ENCODE measurements around the gene C18orf63.
"Not testable (repeated sequence)": the region's sequence is repeated elsewhere in the genome, so short reads cannot be mapped to it uniquely, and the experiment has no call there.

Gene C18orf63

GRCh38 chr18:74315464-74316256 lies at the start of gene C18orf63:
C18orf63 (plus strand) TSS chr18:74315839; CDS start chr18:74317866, 2,027 bp downstream.
- DNase-seq (ENCODE audit: low spot score): no peak

- no peak for DNase-seq (ENCODE audit: low spot score)
Observed at GRCh38 chr18:74266161-74266560, 49.5 kb upstream of the C18orf63 start.

- DNase-seq (ENCODE audit: low spot score): no peak
Observed at GRCh38 chr18:74268175-74268574, 47.5 kb upstream of the C18orf63 start.

GRCh38 chr18:74268933-74269620 lies 46.6 kb upstream of the C18orf63 start:
- no peak for DNase-seq (ENCODE audit: low spot score)

- no peak for DNase-seq (ENCODE audit: low spot score)
Observed at GRCh38 chr18:74271635-74272034, 44.0 kb upstream of the C18orf63 start.

- DNase-seq (ENCODE audit: low spot score): no peak
Observed at GRCh38 chr18:74273394-74273793, 42.2 kb upstream of the C18orf63 start.

GRCh38 chr18:74274700-74275099 lies 40.9 kb upstream of the C18orf63 start:
- DNase-seq (ENCODE audit: low spot score): no peak

GRCh38 chr18:74275736-74276135 lies 39.9 kb upstream of the C18orf63 start:
- DNase-seq (ENCODE audit: low spot score): no peak

- DNase-seq (ENCODE audit: low spot score): no peak
Observed at GRCh38 chr18:74276609-74277008, 39.0 kb upstream of the C18orf63 start.

GRCh38 chr18:74277296-74277695 lies 38.3 kb upstream of the C18orf63 start:
- no peak for DNase-seq (ENCODE audit: low spot score)

- no peak for DNase-seq (ENCODE audit: low spot score)
Observed at GRCh38 chr18:74278058-74278457, 37.6 kb upstream of the C18orf63 start.

GRCh38 chr18:74278983-74279382 lies 36.7 kb upstream of the C18orf63 start:
- DNase-seq (ENCODE audit: low spot score): no peak

GRCh38 chr18:74281011-74281979 lies 34.3 kb upstream of the C18orf63 start:
- no peak for DNase-seq (ENCODE audit: low spot score)

GRCh38 chr18:74281980-74282754 lies 33.5 kb upstream of the C18orf63 start:
- peak; percentile 29 for DNase-seq (ENCODE audit: low spot score)

GRCh38 chr18:74282755-74283554 lies 32.7 kb upstream of the C18orf63 start:
- DNase-seq (ENCODE audit: low spot score): no peak

GRCh38 chr18:74283646-74284045 lies 32.0 kb upstream of the C18orf63 start:
- no peak for DNase-seq (ENCODE audit: low spot score)

GRCh38 chr18:74284191-74284979 lies 31.3 kb upstream of the C18orf63 start:
- no peak for DNase-seq (ENCODE audit: low spot score)

- DNase-seq (ENCODE audit: low spot score): no peak
Observed at GRCh38 chr18:74284980-74285355, 30.7 kb upstream of the C18orf63 start.

- DNase-seq (ENCODE audit: low spot score): not testable (repeated sequence)
Observed at GRCh38 chr18:74285583-74285982, 30.1 kb upstream of the C18orf63 start.
